GM19397 (cell line): ENCODE results near the gene TIMD4.
A peak's percentile ranks its signal among the peaks of the same experiment; 100 is the strongest.
"Not testable (repeated sequence)": the region's sequence is repeated elsewhere in the genome, so short reads cannot be mapped to it uniquely, and the experiment has no call there.

ENCODE experiments used
- ATAC-seq: cut with Tn5 transposase; IDR thresholded peaks from one replicate; pipeline ENCODE4 v1.9.1; 2021; ENCODE audit warnings: mild to moderate bottlenecking, moderate library complexity; ENCODE audit not compliant: unreplicated experiment

TIMD4 gene

DNA sequence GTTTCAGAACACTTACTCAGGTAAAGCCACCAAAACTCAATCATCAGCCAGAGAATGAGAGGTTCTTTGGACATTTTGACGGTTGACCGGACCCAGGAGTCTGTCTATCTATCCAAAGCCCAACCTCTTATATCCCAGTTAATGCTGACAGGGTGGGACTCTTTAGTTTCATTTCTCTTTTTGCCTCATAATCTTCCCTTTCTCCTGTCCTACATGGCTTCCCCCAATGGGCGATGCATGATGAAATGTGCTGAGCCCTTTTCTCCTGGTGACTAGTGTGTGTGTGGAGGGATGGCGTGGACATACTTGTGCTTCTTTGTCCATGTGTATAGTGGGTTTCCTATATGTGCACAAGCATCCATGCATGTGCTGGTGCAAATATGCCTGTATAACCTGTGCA, at the start of gene TIMD4:
Gene TIMD4 (minus strand): TSS at position 102 of the 400 bp plus-strand sequence. CDS start 28 bp downstream, at position 74.
- ATAC-seq, result no peak

DNA sequence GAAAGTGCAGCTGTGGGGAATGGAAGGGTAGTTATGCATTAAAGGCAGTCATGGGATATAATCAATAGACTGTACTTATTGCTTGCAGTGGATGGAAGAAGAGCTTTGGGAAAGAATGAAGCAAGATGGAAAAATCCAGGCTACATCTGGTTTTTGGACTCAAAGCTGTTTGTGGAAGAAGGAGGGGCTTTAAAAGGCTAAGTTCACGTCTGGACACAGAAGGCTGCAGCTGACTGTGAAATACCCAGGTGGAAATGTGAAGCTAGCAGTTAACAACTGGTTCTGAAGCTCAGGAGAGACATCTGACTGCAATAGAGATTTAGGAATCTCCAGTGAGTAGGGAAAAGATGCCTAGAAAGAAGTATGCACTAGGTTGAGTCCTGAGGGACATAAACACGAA, 43.2 kb upstream of the TIMD4 start:
- ATAC-seq, result no peak

DNA sequence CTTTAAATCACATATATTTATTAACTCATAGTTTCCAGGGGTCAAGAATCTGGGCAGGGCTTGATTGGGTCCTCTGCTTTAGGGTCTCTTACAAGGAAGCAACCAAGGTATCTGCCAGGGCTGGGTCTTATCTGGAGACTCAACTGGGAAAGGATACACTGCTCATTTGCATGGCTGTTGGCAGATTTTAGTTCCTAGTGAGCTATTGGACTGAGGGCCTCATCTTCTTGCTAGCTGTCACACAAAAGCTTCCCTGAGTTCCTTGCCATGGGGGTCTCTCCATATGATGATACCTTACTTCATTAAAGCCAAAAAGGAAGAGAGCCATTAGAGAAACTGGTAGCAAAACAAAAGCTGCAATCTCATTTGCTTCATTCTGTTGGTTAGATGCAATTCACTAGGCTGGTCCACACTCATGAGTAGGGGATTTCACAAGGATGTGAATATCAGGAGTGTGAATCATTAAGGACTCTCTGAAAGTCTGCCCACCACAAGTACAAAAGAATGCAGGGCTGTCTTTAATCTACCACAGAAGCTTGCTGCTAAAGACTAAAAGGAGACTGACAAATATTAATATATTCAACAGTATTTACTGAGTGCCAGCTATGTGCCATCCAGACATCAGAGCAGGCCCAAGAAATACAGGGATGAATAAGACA, 42.0 kb upstream of the TIMD4 start:
- no peak for ATAC-seq

DNA sequence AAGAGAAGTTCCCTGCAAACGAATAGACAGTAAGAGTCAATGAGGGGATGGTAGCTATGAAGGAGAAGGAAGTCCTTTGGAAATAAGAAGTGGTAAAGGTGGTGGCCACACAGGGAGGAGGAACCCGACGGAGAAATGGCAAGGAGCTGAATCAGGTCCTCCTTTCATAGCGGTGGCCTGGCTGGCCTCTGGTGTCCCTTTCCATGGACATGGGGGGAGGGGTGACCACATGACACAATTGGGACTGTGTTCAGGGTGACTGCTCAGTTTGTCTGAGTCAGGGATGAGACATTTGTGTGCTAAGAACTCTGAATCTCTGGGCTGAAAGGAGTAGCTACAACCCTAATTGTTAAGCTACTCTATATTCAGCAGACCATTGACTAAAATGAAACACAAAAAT, 28.7 kb upstream of the TIMD4 start:
- no peak for ATAC-seq

DNA sequence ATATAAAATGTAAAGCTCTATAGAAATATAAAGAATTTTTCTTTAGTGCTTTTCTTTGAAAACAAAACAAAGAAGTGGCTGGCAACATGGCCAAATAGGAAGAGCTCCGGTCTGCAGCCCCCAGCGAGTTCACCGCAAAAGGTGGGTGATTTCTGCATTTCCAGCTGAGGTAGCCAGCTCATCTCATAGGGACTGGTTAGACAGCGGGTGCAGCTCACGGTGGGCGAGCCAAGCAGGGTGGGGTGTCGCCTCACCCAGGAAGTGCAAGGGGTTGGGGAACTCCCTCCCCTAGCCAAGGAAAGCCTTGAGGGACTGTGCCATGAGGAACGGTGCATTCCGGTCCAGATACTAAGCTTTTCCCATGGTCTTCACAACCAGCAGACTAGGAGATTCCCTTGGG, 21.0 kb upstream of the TIMD4 start:
- no peak for ATAC-seq

DNA sequence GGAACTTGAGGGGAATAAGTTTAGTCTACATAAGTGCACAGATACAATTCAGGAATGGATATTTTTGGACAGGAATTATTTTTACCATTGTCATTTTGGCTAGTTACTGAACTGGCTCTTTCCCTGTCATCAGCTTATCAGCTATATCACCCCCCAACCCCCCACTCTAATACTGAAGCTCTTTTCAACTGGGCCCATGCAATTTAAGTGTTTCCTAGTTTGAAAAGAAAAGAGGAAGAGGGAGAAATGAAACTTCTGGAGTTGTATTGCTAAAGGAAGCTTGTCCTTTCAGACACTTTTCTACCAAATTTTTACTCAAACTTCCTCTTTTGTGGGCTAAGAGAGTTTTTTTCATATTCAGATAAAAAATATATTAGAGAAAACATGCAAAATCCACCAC, 18.5 kb upstream of the TIMD4 start:
- no peak for ATAC-seq

DNA sequence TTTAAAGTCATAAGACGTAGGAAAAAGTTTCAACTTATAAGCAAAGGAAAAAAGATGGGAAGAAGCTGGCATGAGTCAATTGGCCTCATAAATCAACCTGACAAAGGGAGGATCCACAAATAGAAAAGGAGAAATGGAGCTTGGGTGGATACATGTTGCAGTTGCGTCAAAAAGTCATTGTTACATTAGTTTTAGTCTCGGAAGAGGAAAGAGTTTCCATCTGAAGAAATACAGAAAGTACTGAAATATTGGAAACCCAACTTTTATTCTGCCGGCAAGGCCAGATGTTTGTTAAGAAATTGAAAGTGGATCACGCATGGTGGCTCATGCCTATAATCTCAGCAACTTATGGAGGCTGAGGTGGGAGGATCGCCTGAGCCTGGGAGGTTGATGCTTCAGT, 11.3 kb upstream of the TIMD4 start:
- no peak for ATAC-seq

DNA sequence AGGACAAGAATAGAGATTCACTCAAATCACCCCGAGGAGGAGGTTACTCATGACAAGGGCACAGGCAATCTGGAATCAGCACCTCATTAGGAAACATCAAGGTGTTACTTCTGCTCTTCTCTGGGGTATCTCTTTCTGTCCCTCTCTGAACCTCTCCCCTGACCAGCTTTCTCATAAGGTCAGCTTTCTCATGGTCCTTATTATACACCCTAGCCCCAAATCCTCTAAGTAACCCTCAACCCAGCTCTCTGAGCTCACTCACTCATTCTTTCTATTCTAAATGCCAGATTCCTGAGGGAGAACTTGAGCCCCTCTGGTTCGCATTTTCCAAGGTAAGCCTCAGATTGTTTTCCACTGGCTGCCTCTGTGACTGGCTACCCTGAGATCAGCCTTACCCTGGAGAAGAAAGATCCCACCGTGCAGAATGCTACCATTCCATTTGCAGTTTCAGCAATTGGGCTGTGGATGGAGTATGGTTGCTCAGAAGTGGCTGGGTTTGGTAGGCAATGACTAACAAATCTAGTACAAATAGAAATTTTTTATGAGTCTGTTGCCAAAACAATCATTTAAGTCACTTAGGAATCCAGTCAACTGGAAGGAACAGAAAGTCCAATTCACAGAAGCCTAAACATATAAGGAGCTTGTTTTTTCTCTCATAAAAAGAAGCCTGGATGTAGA, 9.0 kb upstream of the TIMD4 start:
- ATAC-seq, result no peak

DNA sequence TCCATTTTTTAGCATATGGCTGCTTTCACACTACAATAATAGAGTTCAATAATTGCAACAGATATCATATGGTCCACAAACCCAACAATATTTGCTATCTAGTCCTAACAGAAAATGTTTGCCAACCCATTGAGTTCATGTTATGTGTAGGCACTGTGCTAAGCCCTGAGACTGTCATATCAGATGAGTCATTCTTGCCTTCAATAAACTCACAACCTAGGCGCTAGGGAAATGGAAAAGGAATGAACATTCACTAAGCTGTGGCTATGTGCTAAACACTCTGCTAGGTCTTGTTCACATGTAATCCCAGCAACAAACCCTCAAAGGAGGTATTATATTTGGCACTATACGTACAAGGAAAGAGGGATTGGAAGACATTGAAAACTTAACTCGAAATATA, 8.4 kb upstream of the TIMD4 start:
- ATAC-seq, result no peak

DNA sequence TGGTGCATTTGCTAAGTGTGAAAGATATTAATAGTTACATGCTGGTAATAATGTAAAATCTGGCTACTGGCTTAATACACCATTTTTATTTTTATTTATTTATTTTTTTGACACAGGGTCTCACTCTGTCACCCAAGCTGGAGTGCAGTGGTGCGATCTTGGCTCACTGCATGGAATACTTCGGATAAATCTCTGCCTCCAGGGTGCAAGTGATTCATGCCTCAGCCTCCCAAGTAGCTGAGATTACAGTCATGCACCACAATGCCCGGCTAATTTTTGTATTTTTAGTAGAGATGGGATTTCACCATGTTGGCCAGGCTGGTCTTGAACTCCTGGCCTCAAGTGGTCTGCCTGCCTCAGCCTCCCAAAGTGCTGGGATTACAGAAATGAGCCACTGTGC, 4.4 kb upstream of the TIMD4 start:
- not testable (repeated sequence) for ATAC-seq

DNA sequence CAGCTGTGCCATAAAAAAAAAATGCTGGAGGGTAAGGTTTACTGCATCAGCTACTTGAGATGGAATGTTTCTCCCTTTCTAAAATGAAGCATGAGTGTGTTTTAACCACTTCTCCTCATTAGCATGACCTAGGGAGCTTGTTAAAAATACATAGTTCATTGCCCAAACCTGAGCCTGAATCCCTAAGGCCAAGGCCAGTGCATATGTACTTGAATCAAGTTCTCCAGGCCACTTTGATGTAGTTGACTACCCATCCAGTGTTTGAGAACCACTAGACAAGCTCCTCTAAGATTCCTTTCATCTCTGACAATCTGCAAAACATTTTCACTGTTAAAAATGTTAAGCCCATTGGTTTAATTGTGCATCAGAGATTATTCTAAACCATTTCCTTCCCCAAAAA, 6.7 kb downstream of the TIMD4 start:
- ATAC-seq, result no peak

DNA sequence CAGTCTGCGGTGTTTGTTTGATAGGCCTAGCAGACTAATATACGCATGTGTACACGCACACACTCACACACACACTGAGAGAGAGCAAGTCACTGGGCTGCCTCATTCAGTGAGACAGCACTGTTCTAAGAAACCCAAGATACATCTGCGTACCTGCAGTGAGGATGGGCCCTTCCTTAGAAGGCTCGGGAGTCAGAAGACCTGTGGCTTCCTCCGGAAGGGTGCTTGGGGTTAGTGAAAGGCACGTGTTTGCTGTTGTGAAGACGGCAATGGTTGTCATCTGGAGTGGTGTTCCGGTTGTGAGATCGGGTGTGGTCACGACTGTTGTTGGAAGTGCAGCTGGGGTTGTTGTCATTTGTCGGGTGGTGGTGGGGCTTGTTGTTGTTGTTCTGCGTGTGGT, 11.7 kb downstream of the TIMD4 start:
- ATAC-seq, result no peak

DNA sequence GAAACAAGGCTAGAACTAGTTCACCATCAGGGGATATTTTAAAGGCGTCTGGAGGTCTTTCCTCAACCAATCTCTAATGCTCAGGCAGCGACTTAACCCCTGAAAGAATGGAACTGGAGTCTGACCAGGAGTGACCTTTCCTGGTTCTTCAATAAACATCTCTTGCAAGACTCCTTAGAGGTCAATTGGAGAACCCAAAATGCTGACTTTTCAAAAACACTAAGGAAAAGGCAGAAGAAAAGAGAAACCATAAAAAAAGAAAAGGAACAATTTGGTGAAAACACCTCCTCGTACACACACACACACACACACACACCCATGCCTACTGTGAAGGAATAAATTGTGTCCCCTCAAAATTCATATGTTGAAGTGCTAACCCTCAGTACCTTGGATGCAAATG, 12.3 kb downstream of the TIMD4 start:
- no peak for ATAC-seq

DNA sequence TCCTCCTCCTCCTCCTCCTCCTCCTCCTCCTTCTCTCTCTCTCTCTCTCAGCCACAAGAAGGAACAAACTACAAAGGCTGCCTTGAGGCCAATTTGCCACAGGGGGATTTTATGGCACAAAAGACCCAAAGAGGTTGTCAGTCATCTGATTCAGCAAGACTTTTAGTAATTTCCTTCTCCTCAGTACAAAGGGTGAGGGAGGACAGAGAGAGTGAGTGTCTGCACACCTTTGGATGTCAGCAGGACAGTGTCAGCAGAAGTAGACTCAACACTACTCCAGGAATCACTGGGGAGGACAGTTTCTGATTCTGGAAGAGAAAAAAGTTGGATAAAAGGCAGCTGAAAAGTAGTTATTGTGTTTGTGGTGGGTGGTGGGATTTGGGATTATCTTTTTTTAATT, 13.6 kb downstream of the TIMD4 start:
- no peak for ATAC-seq

DNA sequence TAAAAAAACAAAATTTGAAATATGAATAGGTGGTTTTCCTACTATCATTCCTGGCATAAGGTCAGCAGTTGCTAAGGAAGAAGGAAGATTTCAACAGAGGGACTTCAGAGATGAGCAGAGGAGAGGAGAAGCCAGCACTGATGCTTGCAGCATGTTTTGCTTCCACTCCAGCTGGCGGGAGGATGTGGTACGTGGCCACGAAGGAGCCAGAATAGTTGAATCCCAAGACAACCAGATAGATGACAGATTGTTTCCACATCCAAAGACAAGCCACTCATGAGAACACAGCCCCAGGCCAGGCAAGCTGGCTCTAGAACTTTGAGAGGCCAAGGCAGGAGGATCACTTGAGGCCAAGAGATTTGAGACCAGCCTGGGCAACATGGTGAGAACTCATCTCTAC, 15.1 kb downstream of the TIMD4 start:
- ATAC-seq, result no peak

DNA sequence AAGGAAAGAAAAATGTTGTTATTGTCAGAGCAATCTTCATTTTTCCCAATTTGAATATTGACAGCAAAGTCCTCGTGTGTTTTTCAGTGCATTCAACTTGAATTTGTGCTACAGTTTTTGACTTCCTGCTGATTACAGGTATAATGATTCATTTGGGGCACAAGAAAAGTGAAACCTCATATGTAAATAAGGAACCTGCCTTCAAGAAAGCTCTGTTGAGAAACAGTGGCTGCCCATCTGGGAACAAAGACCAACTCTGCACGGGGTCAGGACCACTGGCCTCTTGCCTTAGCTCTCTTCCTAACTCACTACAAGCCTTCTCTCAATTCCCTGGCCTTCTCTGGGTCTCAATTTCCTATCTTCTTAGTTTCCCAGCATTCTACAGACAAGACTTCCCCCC, 21.0 kb downstream of the TIMD4 start:
- ATAC-seq, result peak; percentile 96

DNA sequence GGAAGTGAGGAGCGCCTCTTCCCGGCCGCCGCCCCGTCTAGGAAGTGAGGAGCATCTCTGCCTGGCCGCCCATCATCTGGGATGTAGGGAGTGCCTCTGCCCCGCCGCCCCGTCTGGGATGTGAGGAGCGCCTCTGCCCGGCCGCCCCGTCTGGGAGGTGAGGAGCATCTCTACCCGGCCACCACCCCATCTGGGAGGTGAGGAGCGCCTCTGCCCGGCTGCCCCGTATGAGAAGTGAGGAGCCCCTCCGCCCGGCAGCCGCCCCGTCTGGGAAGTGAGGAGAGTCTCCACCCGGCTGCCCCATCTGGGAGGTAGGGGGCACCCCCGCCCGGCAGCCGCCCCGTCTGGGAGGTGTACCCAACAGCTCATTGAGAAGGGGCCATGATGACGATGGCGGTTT, 22.6 kb downstream of the TIMD4 start:
- ATAC-seq, result not testable (repeated sequence)

DNA sequence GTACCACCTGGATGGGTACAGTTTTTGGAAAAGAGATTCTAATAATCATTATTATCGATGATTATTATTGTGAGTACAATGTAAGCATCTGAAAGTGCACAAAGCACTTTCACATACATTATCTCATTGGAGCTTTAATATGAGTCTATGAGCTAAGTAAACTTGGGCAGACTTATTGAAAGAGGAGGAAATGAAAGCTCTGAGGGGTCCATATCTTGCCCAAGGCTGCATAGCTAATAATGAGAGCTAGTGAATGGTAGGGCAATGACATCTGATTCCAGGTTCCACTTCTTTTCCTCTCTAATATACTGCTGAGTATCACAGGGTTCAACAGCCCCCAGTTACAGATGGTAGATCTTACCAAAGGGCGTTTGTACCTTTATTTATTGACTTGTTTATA, 26.1 kb downstream of the TIMD4 start:
- no peak for ATAC-seq

DNA sequence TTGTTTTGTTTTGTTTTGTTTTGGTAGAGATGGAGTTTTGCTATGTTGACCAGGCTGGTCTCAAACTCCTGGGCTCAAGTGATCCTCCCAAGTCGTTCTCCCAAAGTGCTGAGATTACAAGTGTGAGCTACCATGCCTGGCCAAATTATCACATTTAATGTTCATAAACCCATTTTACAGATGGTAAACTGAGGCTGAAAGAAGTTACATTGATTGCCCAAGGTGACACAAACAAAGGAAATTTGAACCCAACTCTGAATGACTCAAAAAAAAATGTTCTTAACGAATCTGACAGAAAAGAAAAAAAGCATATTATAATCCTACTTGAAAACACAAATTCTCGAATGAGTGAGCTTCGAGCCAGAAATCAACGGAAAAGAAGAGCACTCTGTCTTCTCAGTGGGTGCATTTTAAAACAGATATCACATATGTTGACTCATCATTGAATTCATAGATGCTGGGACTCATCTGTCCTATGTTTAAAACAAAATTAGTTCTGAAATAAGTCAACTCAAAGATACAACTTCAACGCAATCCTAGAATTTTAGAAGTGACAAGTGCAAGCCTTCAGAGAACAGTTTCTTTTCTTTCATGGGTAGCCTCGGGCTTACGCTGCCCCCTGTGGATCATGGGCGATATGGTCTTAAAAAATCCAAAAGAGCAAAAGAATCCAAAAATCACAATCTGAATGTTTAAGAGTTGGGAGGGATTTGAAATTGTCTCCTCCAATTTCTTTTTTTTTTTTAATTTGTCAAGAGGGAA, 28.4 kb downstream of the TIMD4 start:
- no peak for ATAC-seq

DNA sequence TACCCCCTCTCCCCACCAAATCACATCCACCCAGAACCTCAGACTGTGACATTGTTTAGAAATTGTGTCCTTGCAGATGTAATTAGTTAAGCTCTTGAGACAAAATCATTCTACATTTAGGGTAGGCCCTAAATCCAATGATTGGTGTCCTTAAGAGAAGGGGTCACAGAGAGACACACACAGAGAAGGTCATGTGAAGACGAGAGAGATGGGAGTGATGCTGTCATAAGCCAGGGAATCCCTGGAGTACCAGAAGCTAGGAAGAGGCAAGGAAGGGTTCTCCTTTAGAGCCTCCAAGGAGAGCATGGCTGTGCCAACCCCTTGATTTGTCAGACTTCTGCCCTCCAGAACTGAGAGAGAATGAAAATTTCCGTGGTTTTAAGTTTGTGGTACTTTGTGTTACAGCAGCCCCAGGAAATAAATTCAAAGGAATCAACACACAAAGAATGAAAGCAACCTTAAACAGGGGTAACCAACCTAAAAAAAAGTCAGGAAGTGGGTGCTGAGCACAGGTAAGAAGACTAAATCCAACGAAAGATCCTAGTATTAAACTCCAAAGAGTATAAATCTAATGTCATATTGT, 33.6 kb downstream of the TIMD4 start:
- ATAC-seq, result no peak

DNA sequence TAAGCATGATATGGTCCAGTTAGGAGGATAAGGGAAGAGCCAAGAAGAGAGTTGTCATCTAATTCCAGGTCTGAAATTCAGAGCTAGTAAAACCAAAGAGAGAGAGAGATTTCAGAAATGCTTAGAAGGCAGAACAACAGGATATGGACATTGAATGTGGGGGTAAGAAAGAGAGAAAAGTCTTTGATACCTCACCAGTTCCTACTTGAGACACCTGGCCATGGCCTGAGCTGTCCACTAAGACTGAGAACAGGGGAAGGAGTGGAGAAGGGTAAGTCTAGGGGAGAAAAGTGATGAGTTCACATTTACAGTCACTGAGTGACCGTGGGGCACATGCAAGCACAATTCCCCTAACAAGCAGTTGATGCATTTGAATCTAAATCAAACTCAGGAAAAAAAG, 35.5 kb downstream of the TIMD4 start:
- no peak for ATAC-seq

DNA sequence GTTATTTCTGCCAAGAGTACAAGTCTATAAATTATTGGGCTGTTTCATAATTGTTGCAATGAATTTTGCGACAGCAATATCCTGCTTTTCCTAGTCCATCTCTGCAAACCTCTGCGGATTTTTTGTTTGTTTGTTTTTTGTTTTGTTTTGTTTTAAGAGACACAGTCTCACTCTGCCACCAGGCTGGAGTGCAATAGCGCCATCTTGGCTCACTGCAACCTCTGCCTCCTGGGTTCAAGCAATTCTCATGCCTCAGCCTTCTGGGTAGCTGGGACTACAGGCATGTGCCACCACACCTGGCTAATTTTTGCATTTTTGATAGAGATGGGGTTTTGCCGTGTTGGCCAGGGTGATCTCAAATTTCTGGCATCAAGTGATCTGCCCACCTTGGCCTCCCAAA, 37.3 kb downstream of the TIMD4 start:
- not testable (repeated sequence) for ATAC-seq
